Left lung (tissue), 10 donors: Measurements from ENCODE around the gene TMEM120A. TPM values are rescaled to one million over a fixed set of nuclear protein-coding genes. Genes with fewer than 3 reads are reported as not detected.
A peak's percentile ranks its signal among the peaks of the same experiment; 100 is the strongest.
"Not testable (repeated sequence)": the region's sequence is repeated elsewhere in the genome, so short reads cannot be mapped to it uniquely, and the experiment has no call there.

Experiments
- ATAC-seq: fragments of 200-7000 bp; cut with Tn5 transposase; one replicate; pipeline ENCODE4 v1.9.1; 2020; ENCODE audit warnings: moderate library complexity
- DNase-seq, 4 donors: peaks; one replicate each; pipeline ENCODE4 v3.0.0-alpha.2; 2013 to 2020
- H3K27ac ChIP-seq, 2 donors: fragments of 200-600 bp; sonication (generic) in 1 of 2; one replicate each; pipeline versions ENCODE4 v1.5.0 to v1.8.0; 2020 to 2021
- H3K27me3 ChIP-seq, 2 donors: fragments of 200-600 bp; sonication (generic) in 1 of 2; one replicate each; pipeline versions ENCODE4 v1.5.0 to v1.8.0; 2020 to 2021
- H3K36me3 ChIP-seq, 2 donors: fragments of 200-600 bp; sonication (generic) in 1 of 2; one replicate each; pipeline versions ENCODE4 v1.5.0 to v1.8.0; 2020 to 2021
- H3K4me1 ChIP-seq, 2 donors: fragments of 200-600 bp; one replicate each; pipeline ENCODE4 v1.8.0; 2021
- H3K4me3 ChIP-seq, 2 donors: fragments of 200-600 bp; sonication (generic) in 1 of 2; one replicate each; pipeline versions ENCODE4 v1.5.0 to v1.8.0; 2020 to 2021; ENCODE audit warnings: mild to moderate bottlenecking in 1 of 2
- H3K9me3 ChIP-seq, 2 donors: fragments of 200-600 bp; sonication (generic) in 1 of 2; one replicate each; pipeline versions ENCODE4 v1.5.0 to v1.8.0; 2020 to 2021
- intact Hi-C, 2 donors: fragments of 100-400 bp; cut with DNase I; formaldehyde crosslinking; loops; one replicate each; pipeline versions ENCODE4 v1.11.2 to v1.14.2; 2022
- polyA plus RNA-seq, 6 donors: library from polyadenylated mRNA; unstranded; fragments of 120-200 nt; gene quantifications; one replicate each; pipeline ENCODE4 v1.2.1, GENCODE V29; 2013; ENCODE audit not compliant: insufficient read length in 6 of 6
- total RNA-seq, 2 donors: library from RNA; stranded (reverse); fragmentation: NEBNext Ultra II Directional; extraction: Animal tissue kit (Norgen Biotek cat#: 25700); gene quantifications; one replicate each; pipeline ENCODE4 v1.2.1, GENCODE V29; 2021
- TF ChIP-seq, protein P1 (sequence below), 2 donors: fragments of 200-600 bp; sonication (generic) in 1 of 2; IDR thresholded peaks; one replicate each; pipeline versions ENCODE4 v1.5.0 to v1.8.0; 2021; ENCODE audit warnings: antibody characterized with exemption in 2 of 2
- donor health status: DM: no; HTN: yes; CAD: no.
- donor health status: DM: no; HTN: no; CAD: no.

TMEM120A gene
- total and polyA plus RNA-seq, 8 donors: 32.3 to 50.4 (median 38.4) TPM

DNA sequence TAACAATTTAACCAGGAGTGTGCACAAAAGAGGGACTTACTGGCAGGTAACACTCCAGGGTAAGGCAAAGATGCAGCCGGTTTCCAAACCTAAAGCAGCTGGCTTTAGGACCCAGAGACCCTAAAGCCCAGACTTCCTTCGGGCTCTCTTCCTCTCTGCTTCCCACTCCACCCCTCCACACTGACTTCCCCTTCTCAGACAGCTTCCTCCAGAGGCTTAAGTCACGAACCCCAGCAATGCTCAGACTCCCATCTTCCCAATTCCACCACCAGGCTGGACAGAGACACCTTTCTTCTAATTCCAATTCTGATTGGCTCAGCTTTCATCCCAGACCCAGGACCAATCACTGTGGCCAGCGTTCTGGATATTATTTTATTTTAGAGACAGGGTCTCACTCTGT, 28.6 kb upstream of the TMEM120A start:
- intact Hi-C loops: loop anchor here in 1 of 2 donors (5.0 kb wide), 1 partner anchor 156 kb away; no protein-coding TSS in a partner anchor

DNA sequence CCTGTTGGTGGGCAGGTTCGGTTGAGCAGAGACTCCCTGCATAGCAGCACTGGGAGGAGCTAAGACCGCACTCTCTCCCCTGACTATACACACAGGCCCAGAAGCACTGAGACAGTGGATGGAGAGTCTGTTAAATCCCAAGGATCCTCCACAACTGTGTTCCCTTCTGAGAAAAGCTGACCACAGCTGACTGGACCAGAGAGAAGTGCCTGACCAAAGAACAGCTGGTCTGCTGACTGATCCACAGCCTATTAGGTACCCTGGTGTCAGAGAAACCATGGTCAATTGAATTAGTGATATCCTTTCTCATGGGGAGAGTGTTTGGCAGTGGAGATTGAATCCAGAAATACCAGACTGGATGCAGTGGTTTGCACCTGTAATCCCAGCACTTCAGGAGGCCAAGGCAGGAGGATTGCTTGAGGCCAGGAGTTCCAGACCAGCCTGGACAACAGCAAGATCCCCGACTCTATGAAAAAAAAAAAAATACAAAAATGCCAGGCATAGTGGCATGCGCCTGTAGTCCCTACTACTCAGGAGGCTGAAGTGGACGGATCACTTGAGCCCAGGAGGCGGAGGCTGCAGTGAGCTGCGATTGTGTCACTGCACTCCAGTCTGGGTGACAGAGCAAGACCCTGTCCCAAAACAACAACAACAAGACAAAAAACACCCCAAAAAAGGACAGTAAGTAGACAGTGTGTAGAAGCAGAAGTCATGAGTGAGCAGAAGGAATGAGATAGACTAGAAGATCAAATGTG, 27.8 kb upstream of the TMEM120A start:
- Histone ChIP-seq H3K4me1 (peaks cover 0 to 23% of the 10 kb centered on the region in 2 donors), H3K4me3 (no peak overlapping the region), H3K27me3 (no peaks in the 10 kb centered on the region), H3K27ac (peak overlapping the region in 1 of 2 donors; percentile 51), H3K36me3 (peaks cover 0 to 52% of the 10 kb centered on the region in 2 donors), H3K9me3 (no peaks in the 10 kb centered on the region)
- ATAC-seq (no peak), DNase-seq (no peak)
- TF ChIP-seq, protein P1, sequence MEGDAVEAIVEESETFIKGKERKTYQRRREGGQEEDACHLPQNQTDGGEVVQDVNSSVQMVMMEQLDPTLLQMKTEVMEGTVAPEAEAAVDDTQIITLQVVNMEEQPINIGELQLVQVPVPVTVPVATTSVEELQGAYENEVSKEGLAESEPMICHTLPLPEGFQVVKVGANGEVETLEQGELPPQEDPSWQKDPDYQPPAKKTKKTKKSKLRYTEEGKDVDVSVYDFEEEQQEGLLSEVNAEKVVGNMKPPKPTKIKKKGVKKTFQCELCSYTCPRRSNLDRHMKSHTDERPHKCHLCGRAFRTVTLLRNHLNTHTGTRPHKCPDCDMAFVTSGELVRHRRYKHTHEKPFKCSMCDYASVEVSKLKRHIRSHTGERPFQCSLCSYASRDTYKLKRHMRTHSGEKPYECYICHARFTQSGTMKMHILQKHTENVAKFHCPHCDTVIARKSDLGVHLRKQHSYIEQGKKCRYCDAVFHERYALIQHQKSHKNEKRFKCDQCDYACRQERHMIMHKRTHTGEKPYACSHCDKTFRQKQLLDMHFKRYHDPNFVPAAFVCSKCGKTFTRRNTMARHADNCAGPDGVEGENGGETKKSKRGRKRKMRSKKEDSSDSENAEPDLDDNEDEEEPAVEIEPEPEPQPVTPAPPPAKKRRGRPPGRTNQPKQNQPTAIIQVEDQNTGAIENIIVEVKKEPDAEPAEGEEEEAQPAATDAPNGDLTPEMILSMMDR (IDR thresholded peaks at IDR 0.05): no peak
- intact Hi-C loops: loop anchor here in 1 of 2 donors (5.0 kb wide), 1 partner anchor 155 kb away; no protein-coding TSS in a partner anchor

More for the DNA sequence above, 28.6 kb upstream of the TMEM120A start:
- Histone ChIP-seq H3K27me3 (no peaks in the 10 kb centered on the region), H3K36me3 (peaks cover 0 to 56% of the 10 kb centered on the region in 2 donors), H3K4me1 (peaks cover 0 to 23% of the 10 kb centered on the region in 2 donors), H3K9me3 (no peaks in the 10 kb centered on the region), H3K4me3 (no peak overlapping the region), H3K27ac (peak overlapping the region in 1 of 2 donors; percentile 51)
- peak; percentile 80 for ATAC-seq
- peak in 1 of 4 donors; percentile 38 for DNase-seq
- TF ChIP-seq, protein P1 (IDR thresholded peaks at IDR 0.05): no peak

DNA sequence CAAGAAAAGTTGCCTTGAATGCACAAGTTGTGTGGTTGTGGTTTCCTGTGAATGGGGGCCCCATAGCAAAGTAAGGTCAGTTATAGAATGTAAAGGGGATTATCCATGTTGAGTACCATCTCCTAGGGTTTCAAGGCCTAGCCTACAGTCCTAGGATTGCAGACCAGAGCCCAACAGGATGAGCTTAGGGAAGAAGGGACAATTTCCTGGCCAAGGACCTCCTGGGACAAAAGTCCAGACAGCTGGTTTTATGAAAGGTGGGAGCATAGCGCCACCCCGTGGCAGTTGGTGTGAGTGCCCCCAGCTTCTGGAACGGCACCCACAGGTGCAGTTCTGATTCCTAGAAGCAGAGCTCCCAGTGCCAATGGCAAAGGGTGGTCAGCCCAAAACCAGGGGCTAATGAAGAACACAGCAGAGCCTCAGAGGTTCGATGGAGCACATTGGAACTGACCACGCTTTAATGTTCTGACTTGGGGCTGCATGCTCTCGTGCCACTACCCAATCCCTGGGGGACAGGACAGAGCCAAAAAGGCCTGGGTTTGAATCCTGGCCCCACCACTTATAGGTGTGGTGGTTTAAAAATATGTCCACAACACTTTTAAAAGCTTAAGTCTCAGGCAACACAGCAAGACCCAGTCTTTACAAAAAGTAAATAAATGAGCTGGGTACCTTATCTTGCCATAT, 25.8 kb upstream of the TMEM120A start:
- Histone ChIP-seq H3K4me1 (peaks cover 0 to 23% of the 10 kb centered on the region in 2 donors), H3K27ac (no peak overlapping the region), H3K4me3 (no peak overlapping the region), H3K36me3 (peaks cover 0 to 45% of the 10 kb centered on the region in 2 donors), H3K27me3 (no peaks in the 10 kb centered on the region), H3K9me3 (no peaks in the 10 kb centered on the region)
- DNase-seq: peak; percentile 39 to 92 (median 70)
- intact Hi-C loops: loop anchor here in 1 of 2 donors (5.0 kb wide), 1 partner anchor 153 kb away; no protein-coding TSS in a partner anchor
- ATAC-seq: peak; percentile 90
- TF ChIP-seq, protein P1 (IDR thresholded peaks at IDR 0.05): peak; percentile 81 to 95

DNA sequence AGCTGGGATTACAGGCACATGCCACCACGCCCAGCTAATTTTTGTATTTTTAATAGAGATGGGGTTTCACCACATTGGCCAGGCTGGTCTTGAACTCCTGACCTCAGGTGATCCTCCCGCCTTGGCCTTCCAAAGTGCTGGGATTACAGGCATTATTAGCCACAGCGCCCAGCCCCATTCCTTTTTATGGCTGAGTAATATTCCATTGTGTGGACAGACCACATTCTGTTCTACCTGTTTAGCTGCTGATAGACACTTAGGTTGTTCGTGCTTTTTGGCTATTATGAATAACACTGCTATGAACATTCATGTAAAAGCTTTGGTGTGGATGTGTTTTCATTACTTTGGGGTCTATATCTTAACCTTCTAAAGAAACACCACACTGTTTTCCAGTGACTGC, 24.1 kb upstream of the TMEM120A start:
- H3K4me3 ChIP-seq, H3K9me3 ChIP-seq, H3K27me3 ChIP-seq, ATAC-seq, H3K27ac ChIP-seq, DNase-seq, intact Hi-C loops: not testable (repeated sequence)
- Histone ChIP-seq H3K4me1 (peaks cover 0 to 23% of the 10 kb centered on the region in 2 donors), H3K36me3 (peaks cover 0 to 46% of the 10 kb centered on the region in 2 donors)

DNA sequence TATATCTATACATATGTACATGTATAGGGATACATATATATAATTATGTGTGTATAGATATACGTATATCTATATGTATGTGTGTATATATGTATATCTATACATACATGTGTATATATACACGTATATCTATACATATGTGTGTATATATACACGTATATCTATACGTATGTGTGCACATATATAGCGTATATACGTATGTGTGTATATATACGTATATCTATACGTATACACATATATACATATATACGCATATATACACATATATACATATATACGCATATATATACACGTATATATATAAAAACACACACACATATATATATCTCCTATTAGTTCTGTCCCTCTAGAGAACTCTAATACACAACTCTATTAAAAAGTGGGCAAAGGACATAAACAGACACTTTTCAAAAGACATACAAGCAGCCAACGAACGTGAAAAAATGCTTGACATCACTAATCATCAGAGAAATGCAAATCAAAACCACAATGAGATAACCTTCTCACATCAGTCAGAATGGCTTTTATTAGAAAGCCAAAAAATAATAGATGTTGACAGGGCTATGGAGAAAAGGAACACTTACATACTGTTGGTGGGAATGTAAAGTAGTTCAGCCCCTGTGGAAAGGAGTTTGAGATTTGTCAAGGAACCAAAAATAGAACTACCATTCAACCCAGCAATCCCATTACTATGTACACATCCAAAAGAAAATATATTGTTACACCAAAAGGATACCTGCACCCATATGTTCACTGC, 22.0 kb upstream of the TMEM120A start:
- intact Hi-C loops: no loop called here
- H3K9me3 ChIP-seq: no peaks in the 10 kb centered on the region
- ATAC-seq (no peak), DNase-seq (no peak)
- H3K4me3 ChIP-seq: no peak overlapping the region
- peaks cover 0 to 15% of the 10 kb centered on the region in 2 donors for H3K4me1 ChIP-seq
- H3K36me3 ChIP-seq: peaks cover 0 to 53% of the 10 kb centered on the region in 2 donors
- no peaks in the 10 kb centered on the region for H3K27me3 ChIP-seq
- H3K27ac ChIP-seq: no peak overlapping the region
- TF ChIP-seq, protein P1 (IDR thresholded peaks at IDR 0.05): no peak
